VCaP (cell line): ENCODE data around the gene NOXA1.

Source experiments
- H3K27ac ChIP-seq: fragments of 450-650 bp; 2 replicates; pipeline ENCODE4 v1.5.1; 2017
- TF ChIP-seq, protein P1 (sequence below): fragments of 450-650 bp; conservative IDR thresholded peaks from 2 replicates; pipeline ENCODE4 v1.5.1; 2017; ENCODE audit warnings: mild to moderate bottlenecking, moderate library complexity

Gene NOXA1

DNA sequence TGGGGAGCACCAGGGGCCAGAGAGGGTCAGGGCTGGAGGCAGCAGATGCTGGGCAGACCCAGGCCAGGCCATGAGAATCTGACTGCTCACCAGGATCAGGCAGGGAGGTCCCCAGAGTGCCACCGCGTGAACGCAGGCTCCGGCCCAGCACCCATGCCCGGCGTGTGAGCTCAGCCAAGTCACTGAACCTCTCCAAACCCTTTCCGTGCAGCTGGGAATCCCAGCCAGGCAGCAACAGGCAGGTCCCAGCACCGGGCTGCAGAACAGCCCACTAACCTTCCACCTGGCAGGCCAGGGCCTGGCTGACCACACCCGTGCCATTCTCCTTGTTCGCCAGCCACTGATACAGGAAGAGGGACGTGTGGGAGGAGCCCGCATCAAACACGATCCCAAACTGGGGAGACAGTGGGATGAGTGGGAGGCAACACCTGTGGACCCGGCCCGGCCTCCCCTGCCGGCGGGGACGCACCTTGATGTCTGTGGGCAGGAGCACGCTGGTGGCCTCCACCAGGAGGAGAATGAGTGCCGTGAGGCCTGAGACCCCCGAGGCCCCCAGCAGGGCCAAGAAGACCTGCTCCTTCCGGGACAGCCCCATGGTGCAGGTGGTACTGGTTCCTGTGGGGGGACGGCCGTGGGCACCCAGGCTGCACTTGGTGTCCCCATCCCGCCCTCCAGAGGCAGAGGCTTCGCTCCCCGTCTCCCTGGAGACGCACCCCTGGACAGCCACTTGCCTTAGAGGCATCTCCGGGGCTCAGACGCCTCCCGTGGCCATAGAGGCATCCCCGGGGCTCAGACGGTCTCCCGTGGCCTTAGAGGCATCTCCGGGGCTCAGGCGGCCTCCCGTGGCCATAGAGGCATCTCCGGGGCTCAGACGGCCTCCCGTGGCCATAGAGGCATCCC is 14.7 kb downstream of the NOXA1 start:
- TF ChIP-seq, protein P1, sequence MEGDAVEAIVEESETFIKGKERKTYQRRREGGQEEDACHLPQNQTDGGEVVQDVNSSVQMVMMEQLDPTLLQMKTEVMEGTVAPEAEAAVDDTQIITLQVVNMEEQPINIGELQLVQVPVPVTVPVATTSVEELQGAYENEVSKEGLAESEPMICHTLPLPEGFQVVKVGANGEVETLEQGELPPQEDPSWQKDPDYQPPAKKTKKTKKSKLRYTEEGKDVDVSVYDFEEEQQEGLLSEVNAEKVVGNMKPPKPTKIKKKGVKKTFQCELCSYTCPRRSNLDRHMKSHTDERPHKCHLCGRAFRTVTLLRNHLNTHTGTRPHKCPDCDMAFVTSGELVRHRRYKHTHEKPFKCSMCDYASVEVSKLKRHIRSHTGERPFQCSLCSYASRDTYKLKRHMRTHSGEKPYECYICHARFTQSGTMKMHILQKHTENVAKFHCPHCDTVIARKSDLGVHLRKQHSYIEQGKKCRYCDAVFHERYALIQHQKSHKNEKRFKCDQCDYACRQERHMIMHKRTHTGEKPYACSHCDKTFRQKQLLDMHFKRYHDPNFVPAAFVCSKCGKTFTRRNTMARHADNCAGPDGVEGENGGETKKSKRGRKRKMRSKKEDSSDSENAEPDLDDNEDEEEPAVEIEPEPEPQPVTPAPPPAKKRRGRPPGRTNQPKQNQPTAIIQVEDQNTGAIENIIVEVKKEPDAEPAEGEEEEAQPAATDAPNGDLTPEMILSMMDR = no peak
- H3K27ac ChIP-seq = no peak overlapping the region

DNA sequence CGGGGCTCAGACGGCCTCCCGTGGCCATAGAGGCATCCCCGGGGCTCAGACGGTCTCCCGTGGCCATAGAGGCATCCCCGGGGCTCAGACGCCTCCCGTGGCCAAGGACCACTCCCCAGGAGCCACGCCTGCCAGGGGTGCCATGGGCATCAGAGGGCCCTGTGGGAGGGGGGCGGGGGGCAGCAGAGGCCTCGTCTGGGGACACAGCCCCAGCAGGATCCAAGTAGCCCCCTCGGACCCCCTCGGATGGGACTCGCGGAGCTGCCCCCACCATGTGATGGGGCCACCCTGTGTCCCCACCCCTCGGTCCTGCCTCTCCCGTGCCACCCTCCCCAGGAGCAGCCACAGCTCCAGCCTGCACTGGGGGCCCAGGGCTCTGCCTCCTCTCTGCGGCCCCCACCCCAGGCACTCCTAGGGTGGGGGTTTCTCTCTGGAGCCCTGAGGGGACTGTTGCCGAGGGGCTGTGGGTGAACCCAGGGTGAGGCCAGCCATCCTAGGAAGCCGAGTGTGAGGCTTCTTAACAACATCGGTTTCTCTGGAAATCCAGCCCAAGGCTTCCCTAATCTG is 15.5 kb downstream of the NOXA1 start:
- TF ChIP-seq, protein P1 = no peak
- H3K27ac ChIP-seq = no peak overlapping the region

DNA sequence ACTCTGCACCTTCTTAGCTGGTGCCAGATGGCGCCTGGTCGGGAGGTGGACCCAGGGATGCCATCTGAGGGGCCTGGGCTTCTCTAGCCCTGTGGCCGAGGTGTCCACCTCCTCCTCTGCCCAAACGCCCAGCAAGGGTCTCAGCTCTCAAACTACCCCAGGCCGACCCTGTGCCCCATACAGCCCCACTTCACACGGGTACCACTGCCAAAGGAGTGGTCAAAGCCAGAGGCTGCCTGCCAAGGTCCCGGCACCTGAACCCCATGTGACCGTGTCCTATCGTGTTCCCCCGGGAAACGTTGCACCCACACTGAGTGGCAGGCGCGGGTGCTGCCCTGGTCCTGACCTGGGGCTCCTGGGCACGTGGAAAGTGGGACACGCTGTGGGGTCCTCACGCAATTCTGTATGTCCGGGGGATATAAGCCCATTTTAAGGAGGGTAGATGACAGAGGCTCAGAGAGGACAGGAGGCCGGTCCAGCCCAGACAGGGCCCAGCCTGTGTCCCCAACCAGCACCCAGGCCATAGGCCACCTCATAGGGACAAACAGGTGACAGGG is 16.0 kb downstream of the NOXA1 start:
- TF ChIP-seq, protein P1 = no peak
- no peak overlapping the region for H3K27ac ChIP-seq

DNA sequence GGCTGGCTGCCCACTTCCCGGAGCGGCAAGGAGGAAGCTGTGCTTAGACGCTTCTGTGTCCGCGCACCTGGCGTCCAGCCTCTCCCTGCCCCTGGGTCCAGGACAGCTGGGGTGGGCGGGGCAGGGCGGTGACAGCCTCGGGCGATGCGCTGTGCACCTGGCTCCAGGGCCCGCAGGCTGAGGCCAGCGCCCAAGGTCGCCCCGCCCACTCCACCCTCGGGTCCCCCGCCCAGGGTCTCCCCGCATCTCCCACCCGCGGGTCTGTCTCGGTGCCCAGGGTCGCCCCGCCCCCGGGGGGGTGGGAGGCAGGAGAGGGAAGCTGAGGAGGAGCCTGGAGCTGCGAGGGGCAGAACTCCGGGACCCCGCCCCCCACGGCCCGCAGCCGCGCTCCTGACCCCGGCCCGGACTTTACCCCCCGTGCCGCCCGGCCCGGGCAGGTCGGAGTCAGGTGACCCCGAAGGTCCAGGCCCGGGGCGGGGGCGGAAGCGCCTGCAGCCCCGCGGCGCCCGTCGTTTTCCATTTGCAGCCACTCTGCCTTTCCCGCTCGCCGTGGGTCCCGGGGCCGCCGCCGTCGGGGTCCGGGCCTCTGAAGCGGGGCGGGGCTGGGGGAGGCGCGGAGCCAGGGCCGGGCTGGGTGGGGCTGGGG is 18.2 kb downstream of the NOXA1 start, which contains the start of gene ENTPD8:
ENTPD8 (minus strand) TSS at position 69 of the 646 bp plus-strand sequence. CDS start 3,072 bp downstream, outside the sequence.
- TF ChIP-seq, protein P1 = no peak
- H3K27ac ChIP-seq = peak within 1 kb of the TSS; percentile 36; the same call in 1 of the 2 replicates

DNA sequence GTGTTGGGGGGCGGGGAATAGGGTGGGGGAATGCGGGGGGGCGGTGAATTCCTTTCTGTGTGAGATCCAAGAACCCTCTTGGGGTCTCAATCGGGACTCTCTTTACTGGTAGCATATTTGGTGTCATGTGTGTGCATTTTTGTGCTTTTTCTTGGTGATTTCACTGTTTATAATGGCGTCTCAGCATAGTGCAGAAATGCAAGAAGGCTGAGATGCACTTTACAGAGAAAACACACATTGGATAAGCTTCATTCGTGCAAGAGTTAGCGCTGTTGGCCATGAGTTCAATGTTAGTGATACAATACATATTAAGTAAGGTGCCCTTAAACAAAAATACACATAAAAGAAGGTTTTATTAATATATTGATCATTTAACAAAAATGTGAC is 18.7 kb downstream of the NOXA1 start:
- TF ChIP-seq, protein P1 = no peak
- H3K27ac ChIP-seq = peak overlapping the region; percentile 36; the same call in 1 of the 2 replicates

DNA sequence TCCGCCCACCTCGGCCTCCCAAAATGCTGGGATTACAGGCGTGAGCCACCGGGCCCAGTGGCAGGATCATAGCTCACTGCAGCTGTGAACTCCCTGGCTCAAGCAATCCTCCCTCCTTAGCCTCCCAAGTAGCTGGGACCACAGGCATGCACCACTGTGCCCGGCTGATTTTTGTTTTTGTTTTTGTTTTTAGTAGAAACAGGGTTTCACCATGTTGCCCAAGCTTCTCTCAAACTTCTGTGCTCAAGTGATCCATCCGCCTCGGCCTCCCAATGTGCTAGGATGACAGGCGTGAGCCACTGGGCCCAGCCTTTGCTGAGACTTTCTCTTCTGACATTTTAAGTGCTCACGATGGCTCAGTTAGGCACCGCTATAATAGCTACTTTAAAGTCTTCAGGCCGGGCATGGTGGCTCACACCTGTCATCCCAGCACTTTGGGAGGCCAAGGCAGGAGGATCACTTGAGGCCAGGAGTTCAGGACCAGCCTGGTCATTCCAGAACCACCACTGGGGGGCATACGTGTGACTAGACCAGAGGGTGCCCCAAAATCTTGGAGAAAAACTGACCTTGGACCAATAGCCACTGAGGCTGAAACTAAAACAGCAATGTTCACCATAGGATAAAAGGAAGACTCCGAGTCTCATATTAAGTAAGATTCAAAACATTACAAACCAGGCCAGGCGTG is 21.1 kb downstream of the NOXA1 start:
- no peak overlapping the region for H3K27ac ChIP-seq
- TF ChIP-seq, protein P1 = no peak
